ENCODE data around the gene PHF1.
"Not testable (repeated sequence)": the region's sequence is repeated elsewhere in the genome, so short reads cannot be mapped to it uniquely, and the experiment has no call there.

The PHF1 gene

DNA sequence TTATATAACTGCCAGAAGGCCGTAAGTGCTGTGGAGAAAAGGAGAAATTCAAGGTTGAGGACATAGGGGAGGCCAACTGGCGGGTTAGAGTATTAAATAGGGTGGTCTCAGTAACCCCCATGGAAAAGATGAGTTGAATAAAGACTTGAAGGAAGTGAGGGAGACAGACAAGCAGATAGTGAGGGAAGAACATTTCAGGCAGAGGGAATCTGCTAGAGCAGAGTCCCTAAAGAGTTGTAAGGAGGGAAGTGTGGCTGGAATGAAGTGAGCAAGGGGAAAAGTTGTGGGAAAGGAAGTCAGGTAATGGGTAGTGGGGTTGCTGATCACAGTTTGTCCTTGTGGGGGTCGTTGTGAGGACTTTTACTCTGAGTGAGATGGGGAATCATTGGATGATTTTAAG lies 17.8 kb upstream of the PHF1 start:
- in situ Hi-C loops (cut with HindIII; ENCODE audit: low sequenced_read_pairs) = no loop called here
- peak overlapping the region; percentile 93 for H3K4me3 ChIP-seq (ENCODE audit: low read depth, low read length)
- DNase-seq (ENCODE audit: low read depth) = no peak
- TF ChIP-seq, protein P1, sequence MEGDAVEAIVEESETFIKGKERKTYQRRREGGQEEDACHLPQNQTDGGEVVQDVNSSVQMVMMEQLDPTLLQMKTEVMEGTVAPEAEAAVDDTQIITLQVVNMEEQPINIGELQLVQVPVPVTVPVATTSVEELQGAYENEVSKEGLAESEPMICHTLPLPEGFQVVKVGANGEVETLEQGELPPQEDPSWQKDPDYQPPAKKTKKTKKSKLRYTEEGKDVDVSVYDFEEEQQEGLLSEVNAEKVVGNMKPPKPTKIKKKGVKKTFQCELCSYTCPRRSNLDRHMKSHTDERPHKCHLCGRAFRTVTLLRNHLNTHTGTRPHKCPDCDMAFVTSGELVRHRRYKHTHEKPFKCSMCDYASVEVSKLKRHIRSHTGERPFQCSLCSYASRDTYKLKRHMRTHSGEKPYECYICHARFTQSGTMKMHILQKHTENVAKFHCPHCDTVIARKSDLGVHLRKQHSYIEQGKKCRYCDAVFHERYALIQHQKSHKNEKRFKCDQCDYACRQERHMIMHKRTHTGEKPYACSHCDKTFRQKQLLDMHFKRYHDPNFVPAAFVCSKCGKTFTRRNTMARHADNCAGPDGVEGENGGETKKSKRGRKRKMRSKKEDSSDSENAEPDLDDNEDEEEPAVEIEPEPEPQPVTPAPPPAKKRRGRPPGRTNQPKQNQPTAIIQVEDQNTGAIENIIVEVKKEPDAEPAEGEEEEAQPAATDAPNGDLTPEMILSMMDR (IDR thresholded peaks at IDR 0.05; ENCODE audit: low read depth, low read length, missing control alignments) = no peak

DNA sequence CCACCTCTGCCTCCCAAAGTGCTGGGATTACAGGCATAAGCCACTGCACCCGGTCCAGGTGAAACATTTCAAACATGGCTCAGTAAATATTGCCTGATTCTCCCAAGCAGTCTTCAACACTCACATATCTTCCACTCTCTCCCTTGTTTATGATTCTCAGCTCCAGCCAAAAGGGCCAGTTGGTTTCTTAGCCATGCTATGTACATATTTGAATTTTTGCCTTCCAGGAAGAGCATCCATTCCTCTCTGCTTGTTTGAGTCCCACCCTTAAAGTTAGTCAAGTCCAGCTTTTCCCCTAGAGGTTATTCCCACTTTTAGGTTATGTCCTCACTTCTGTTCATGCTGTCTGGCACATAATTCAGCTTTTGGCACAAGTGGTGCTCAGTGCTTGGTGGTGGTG lies 13.3 kb upstream of the PHF1 start:
- DNase-seq (ENCODE audit: low read depth) = no peak
- in situ Hi-C loops (cut with HindIII; ENCODE audit: low sequenced_read_pairs) = no loop called here
- no peak overlapping the region for H3K4me3 ChIP-seq (ENCODE audit: low read depth, low read length)
- TF ChIP-seq, protein P1 (IDR thresholded peaks at IDR 0.05; ENCODE audit: low read depth, low read length, missing control alignments) = no peak

GRCh38 chr6:33398601-33399000 lies 12.2 kb upstream of the PHF1 start:
- in situ Hi-C loops (cut with HindIII; ENCODE audit: low sequenced_read_pairs); DNase-seq (ENCODE audit: low read depth); H3K4me3 ChIP-seq (ENCODE audit: low read depth, low read length): not testable (repeated sequence)

DNA sequence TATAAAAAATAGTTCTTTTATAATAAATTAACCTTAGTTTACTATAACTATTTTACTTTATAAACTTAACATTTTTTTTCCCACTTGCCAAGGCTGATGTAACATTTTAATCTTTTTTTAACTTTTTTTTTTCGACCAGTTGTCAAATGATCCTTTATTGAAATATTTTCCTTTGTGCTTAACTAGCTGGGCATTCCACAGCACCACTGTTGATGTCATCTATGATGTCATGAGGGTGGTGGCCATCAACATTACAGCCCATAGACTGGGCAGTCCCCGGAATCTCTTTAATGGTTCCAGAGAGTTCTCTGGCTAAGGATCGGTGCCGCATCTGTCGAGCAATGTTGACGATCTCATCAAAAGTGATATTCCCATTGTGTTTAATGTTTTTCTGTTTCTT lies 10.9 kb upstream of the PHF1 start:
- DNase-seq (ENCODE audit: low read depth); in situ Hi-C loops (cut with HindIII; ENCODE audit: low sequenced_read_pairs); H3K4me3 ChIP-seq (ENCODE audit: low read depth, low read length): not testable (repeated sequence)

DNA sequence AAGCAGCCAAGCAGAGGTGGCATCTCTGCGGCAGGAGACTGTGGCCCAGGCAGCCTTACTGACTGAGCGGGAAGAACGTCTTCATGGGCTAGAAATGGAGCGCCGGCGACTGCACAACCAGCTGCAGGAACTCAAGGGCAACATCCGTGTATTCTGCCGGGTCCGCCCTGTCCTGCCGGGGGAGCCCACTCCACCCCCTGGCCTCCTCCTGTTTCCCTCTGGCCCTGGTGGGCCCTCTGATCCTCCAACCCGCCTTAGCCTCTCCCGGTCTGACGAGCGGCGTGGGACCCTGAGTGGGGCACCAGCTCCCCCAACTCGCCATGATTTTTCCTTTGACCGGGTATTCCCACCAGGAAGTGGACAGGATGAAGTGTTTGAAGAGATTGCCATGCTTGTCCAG lies 5.9 kb upstream of the PHF1 start:
- TF ChIP-seq, protein P1 (IDR thresholded peaks at IDR 0.05; ENCODE audit: low read depth, low read length, missing control alignments) = no peak
- in situ Hi-C loops (cut with HindIII; ENCODE audit: low sequenced_read_pairs) = no loop called here
- no peak overlapping the region for H3K4me3 ChIP-seq (ENCODE audit: low read depth, low read length)
- no peak for DNase-seq (ENCODE audit: low read depth)

DNA sequence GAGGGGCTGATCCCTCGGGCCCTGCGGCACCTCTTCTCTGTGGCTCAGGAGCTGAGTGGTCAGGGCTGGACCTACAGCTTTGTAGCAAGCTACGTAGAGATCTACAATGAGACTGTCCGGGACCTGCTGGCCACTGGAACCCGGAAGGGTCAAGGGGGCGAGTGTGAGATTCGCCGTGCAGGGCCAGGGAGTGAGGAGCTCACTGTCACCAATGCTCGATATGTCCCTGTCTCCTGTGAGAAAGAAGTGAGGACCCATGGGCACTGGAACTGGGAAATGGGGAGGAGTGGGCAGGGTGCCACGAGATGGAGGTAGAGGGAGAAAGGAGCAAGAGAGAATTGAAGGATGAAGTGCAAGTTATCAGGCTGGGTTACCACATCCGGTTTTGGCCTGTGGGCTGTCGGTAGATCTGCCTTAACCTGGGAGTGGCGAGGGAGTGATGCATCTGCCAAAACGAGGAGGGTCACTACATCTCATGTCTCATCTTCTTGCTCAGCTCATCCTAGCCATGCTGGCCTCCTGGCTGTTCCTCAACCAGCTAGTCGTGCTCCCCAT lies 5.4 kb upstream of the PHF1 start:
- in situ Hi-C loops (cut with HindIII; ENCODE audit: low sequenced_read_pairs) = no loop called here
- TF ChIP-seq, protein P1 (IDR thresholded peaks at IDR 0.05; ENCODE audit: low read depth, low read length, missing control alignments) = no peak
- no peak for DNase-seq (ENCODE audit: low read depth)
- H3K4me3 ChIP-seq (ENCODE audit: low read depth, low read length) = no peak overlapping the region

DNA sequence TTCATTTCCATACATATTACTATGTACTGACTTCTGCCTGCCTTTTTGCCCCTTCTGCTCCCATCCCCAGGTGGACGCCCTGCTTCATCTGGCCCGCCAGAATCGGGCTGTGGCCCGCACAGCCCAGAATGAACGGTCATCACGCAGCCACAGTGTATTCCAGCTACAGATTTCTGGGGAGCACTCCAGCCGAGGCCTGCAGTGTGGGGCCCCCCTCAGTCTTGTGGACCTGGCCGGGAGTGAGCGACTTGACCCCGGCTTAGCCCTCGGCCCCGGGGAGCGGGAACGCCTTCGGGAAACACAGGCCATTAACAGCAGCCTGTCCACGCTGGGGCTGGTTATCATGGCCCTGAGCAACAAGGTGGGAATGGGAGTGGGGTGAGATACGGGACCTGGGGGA lies 4.7 kb upstream of the PHF1 start:
- no peak for DNase-seq (ENCODE audit: low read depth)
- in situ Hi-C loops (cut with HindIII; ENCODE audit: low sequenced_read_pairs) = no loop called here
- TF ChIP-seq, protein P1 (IDR thresholded peaks at IDR 0.05; ENCODE audit: low read depth, low read length, missing control alignments) = no peak
- H3K4me3 ChIP-seq (ENCODE audit: low read depth, low read length) = no peak overlapping the region

GRCh38 chr6:33407132-33407718 lies 3.6 kb upstream of the PHF1 start:
- peak; percentile 43 for DNase-seq (ENCODE audit: low read depth)
- in situ Hi-C loops (cut with HindIII; ENCODE audit: low sequenced_read_pairs) = no loop called here

More at GRCh38 chr6:33407132-33407718, 3.6 kb upstream of the PHF1 start:
- TF ChIP-seq, protein P1 (IDR thresholded peaks at IDR 0.05; ENCODE audit: low read depth, low read length, missing control alignments) = peak; percentile 14
- H3K4me3 ChIP-seq (ENCODE audit: low read depth, low read length) = no peak overlapping the region

Measured in astrocyte of the cerebellum (primary cell).